ENCODE data around the gene VPS54.
"Not testable (repeated sequence)": the region's sequence is repeated elsewhere in the genome, so short reads cannot be mapped to it uniquely, and the experiment has no call there.

The VPS54 gene

DNA sequence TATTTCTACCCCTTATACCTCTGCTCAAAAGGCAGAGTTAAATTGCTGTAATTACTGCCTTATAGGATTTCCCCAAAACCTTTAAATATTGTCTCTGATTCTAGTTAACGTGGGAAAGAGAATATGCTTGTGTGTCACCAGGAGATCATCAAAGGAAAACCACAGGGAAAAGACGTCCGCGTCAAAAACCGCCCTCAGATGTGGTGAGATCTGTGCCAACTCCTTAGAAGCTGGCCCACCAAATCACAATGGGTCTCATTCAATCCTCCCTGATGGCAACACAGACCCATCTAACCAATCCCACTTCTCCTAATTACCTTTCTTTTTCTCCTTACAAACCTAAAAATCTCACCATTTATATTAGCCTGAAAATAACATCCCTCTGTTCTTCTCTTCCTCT, 25.4 kb downstream of the VPS54 start:
- no peak for DNase-seq (ENCODE audit: low read depth in 2 of 2)

DNA sequence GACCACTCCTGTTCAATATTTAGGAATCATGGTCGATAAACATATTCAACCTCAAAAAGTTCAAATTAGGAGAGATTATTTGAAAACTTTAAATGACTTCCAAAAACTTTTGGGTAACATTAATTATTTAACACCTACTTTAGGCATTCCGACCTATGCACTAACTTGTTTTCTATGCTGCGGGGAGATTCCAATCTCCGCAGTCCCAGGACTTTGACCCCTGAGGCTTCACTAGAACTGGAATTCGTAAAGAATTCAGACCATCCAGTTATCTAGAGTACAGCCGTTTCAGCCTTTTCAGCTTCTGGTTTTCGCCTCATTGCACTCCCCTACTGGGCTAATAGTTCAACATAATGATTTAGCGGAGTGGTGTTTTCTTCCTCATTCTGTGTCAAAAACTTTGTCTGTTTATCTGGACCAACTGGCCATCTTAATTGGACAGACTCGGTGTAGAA, 26.1 kb downstream of the VPS54 start:
- not testable (repeated sequence) for DNase-seq (ENCODE audit: low read depth in 2 of 2)

DNA sequence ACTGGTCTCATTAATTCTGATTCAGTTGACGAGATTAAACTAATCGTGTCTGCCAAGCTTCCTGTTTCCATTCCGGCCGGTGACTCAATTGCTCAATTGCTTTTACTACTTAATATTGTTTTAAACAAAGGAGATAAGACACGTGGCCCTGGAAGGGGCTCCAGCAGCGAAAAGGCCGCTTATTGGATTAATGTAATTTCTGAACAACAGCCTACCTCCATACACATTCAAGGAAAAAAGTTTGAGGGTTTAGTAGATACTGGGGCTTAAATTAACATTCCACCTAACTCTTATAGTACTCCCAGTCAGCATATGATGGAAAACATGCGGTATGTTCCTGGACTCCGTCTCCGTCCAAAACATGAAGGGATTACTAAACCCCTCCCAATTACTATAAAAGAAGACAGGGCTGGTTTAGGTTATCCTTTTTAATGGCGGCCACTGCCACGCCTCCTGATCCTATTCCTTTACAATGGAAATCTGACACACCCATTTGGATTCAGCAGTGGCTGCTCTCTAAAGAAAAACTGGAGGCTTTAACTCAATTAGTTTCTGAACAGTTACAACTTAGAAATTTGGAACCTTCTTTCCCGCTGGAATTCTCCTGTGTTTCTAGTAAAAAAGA, 27.1 kb downstream of the VPS54 start:
- DNase-seq (ENCODE audit: low read depth in 2 of 2) = no peak

DNA sequence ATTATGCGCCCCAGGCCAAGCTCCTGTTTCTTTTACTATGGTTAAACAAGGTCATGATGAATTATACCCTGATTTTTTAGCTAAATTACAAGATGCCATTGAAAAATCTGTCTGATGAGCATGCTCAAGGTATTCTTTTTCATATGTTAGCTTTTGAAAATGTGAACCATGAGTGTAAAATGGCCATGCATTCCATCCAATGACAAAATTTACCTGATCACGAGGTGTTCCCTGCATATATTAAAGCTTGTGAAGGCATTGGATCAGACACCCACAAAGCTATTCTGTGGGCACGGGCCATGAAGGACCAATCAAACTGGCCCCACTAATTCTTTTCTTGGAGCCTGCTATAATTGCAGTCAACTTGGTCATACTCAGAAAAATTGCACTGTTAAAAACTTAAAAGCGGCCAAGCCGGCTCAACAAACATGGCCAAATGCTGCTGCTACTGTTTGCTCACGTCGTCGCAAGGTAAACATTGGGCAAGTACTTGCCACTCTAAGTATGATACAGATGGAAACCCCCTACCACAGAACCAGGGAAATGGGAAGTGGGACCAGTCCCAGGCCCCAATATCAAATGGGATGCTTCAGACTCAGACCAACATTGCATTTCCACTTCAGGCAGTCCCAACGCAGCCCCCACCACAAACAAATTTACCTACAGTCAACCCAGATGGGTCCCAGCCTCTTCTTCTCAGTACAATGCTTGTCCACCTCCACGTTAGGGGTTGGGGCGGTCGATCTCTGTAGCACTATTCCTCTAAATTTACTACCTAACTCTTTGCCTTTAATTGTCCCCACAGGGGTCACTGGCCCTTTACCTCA, 27.8 kb downstream of the VPS54 start:
- not testable (repeated sequence) for DNase-seq (ENCODE audit: low read depth in 2 of 2)

DNA sequence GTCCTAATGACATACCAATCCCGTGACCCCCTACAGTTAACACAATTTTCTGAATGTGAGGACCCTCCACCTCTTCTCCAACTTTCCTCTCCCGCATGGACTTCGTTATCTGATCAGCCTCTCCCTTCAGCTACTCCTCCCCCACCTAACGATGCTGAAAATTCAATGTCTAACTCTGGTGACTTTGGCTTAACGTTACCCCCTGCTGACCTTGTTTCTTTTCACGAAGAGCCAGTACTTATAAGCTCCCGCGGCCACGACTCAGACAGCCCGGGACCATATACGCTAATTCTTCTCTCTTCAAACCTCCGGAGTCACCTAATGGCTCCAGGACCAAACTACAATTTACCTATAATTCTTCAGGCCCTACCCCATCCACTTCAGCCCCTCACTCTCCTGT, 29.2 kb downstream of the VPS54 start:
- DNase-seq (ENCODE audit: low read depth in 2 of 2) = no peak

DNA sequence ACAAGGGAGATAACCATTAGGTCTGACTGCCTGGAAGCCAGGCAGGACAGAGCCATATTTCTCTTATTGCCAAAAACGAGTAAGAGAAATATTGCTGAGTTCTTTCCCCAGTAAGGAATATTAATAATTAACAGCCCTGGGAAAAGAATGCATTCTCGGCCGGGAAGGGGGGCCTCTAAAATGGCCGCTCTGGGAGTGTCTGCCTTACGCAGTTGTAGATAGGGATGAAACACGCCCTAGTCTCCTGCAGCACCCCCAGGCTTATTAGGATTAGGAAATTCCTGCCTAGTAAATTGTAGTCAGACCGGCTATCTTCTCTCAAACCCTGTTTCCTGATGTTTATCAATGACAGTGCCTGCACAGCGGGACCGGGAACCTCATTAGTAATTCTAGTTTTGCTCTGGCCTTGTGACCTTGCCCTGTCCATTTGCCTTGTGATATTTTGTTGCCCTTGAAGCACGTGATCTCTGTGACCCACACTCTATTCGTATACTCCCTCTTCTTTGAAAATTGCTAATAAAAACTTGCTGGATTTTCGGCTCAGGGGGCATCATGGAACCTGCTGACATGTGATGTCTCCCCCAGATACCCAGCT, 30.3 kb downstream of the VPS54 start:
- DNase-seq (ENCODE audit: low read depth in 2 of 2) = not testable (repeated sequence)

DNA sequence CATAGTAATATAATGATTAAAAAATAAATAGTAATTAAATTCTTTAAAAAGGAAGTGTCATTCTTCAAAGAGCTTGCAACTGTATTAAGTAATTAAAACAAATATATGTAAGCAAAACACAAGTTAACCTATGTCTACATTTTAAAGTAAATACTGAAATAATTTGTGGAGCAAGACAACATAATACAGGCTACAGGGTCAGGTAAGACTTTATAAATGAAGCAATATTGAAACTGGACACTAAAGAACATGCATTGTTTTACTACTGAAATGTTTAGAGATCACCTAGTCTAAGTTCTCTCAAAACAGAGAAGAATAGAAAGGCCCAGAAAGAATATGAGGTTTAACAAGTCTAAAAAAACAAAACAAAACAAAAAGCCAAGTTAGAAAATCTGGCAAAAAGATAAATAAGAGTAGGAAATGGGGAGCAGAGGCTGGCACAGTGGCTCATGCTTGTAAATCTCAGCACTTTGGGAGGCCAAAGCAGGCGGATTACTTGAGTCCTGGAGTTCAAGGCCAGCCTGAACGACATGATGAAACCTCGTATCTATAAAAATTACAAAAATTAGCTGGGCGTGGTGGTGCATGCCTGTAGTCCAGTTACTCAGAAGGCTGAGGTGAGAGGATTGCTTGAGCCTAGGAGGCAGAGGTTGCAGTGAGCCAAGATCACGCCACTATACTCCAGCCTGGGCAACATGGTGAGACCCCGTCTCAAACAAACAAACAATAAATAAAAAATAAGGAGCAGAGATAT, 34.4 kb downstream of the VPS54 start:
- no peak for DNase-seq (ENCODE audit: low read depth in 2 of 2)

DNA sequence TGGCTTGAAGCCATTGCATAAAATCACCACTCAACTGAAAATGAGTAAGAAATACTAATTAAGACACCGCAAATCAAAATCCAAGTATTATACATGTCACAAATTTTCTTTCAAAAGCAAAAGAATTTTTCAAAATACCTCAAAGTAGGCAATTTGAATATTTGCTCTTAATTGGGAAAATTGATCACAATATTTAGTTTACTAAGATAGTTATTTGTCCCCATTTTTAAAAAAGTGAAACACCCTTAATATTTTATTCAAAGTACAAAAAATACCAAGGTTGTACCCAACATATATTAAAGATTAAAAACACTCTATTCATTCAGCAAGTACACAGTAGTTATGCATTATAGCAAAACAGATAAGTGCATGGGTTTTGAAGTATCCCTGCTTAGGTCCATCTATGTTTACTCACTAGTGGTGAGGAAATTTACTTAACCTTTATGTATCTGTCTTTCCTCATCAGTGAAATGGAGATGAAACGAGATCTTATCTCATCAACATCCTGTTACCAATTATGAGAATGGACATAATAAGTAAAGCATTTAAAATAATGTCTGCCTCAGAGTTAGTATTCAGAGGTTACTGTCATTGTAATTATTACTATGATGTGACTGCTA, 35.1 kb downstream of the VPS54 start:
- no peak for DNase-seq (ENCODE audit: low read depth in 2 of 2)

DNA sequence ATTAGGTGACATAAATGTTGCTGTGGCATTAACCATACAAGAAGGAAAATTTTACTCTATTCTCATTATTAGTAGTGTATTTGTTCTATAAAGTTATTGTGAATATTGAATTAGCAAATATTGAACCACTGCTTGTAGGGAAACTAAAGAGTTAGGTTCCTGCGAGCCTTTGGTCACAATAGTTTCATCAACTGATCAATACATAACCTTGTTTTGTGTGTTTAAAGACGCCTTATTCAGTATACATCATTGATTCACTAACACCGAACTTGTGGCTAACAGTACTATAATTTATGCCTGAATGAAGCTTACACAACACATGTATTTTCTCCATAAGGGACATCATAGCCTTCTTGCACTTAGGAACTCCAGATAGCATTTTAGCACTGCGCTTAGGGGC, 36.9 kb downstream of the VPS54 start:
- no peak for DNase-seq (ENCODE audit: low read depth in 2 of 2)

DNA sequence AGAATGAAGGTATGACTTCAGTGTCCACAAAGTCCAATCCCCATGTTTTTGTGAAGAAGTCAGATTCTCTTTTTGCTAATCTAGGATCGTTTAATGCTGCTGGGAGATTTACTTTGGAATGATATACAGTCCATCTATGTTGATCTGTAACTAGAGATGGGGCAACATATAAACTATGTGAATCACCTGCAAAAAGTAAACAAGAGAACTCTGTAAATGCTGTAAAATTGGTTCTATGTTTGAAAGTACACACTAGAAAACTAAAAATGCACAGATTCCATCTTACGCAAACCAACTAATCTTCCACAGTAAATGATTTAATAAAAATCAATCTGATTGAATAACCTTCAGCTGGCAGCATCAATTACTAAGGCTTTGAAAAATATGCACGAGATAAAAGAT, 37.5 kb downstream of the VPS54 start:
- DNase-seq (ENCODE audit: low read depth in 2 of 2) = no peak

DNA sequence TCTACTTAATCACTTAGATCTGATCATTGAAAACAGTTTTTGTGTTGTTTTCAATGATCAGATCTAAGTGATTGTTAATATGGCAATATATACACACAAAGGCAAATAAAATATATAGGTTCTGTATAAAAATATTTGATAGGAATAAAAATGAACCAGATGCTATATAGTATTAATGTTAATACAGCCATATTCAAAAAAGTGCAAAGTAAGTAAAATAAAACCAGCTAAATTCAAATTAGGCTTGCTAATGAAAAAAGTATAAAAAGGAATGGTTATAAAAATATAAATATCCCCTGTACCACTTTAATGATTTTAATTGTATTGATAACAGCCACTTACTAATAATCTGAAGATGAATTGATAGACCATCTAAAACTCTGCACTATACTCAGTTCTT, 38.4 kb downstream of the VPS54 start:
- no peak for DNase-seq (ENCODE audit: low read depth in 2 of 2)

DNA sequence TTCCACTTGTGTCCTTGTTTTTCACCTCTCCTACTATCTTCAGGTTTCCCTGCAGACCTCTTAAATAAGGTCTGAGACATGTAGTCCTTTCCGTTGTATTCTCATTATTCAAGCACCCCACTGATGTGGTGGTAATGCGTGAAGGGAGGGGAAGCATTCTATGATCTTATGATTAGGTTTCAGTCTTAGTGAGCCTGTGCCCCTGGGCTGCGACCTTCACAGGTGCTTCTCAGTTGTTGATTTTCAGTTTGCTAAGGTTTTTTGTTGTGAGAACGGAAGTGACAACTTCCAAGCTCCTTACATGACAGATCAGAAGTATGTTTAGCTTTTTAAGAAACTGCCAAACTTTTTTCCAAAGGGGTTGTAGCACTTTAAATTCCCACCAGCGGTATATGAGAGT, 41.3 kb downstream of the VPS54 start:
- DNase-seq (ENCODE audit: low read depth in 2 of 2) = no peak

DNA sequence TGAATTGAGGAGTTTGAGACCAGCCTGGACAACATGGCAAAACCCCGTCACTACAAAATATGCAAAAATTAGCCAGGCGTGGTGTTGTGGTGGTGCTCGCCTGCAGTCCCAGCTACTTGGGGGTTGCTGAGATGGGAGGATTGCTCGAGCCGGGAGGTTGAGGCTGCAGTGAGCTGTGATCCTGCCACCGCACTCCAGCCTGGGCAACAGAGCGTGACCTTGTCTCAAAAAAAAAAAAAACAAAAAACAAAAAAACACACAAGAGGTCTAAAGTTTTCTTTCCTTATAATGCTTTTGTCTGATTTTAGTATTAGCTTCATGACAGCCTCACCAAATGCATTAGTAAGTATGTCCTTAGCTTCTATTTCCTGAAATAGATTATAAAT, 43.1 kb downstream of the VPS54 start:
- no peak for DNase-seq (ENCODE audit: low read depth in 2 of 2)

DNA sequence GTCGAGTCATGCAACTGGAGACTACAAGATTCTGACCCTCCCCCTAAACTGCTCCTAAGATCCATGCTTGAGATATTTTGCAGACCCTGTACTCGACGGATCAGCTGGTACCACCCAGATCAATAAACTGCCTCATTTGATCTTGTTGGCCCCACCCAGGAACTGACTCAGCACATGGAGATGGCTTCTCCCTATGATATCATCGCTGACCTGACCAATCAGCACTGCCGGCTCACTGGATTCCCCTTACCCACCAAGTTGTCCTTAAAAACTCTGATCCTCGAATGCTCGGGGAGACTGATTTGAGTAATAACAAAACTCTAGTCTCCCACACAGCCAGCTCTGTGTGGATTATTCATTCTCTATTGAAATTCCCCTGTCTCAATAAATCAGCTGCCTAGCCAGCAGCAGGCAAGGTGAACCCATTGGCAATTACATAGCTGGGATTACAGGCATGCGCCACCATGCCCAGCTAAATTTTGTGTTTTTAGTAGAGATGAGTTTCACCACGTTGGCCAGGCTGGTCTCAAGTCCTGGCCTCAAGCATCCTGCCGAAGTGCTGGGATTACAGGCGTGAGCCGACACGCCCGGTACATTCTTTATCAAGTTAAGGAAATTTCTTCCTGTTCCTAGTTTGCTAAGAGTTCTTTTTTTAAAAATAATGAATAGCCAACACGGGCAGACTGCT, 43.6 kb downstream of the VPS54 start:
- no peak for DNase-seq (ENCODE audit: low read depth in 2 of 2)

DNA sequence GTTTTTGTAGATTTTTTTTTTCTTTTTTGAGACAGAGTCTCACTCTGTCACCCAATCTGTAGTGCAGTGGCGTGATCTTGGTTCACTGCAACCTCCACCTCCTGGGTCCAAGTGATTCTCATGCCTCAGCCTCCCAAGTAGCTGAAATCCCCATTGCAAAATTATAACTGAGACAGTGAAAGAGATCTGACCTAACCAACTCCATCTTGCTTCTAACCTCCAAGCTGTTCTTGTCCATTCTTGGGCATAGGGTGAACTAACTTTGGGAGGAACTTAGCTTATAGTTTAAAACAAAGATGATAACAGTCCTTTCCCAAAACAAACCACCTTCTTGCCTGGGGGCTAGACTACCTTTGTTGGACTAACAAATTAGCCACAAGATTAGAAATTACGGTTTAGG, 44.2 kb downstream of the VPS54 start:
- DNase-seq (ENCODE audit: low read depth in 2 of 2) = not testable (repeated sequence)

DNA sequence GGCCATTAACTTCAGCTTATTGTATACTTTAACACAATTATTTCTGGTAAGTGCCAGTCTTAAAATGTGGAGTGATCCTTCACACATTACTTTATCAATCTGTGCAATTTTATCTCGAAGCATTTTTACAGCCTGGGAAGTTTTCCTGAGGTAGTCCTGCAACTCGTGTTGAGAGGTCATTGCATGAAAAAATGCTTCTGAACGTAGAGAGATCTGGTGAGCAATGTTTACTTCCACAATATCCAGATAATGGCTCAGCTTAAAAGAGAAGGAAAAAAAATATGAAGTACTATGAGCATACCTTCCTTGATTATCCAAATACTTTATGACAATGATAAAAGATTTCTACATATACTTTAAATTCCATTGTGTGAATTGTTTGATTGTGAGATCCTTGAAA, 57.0 kb downstream of the VPS54 start:
- DNase-seq (ENCODE audit: low read depth in 2 of 2) = no peak

DNA sequence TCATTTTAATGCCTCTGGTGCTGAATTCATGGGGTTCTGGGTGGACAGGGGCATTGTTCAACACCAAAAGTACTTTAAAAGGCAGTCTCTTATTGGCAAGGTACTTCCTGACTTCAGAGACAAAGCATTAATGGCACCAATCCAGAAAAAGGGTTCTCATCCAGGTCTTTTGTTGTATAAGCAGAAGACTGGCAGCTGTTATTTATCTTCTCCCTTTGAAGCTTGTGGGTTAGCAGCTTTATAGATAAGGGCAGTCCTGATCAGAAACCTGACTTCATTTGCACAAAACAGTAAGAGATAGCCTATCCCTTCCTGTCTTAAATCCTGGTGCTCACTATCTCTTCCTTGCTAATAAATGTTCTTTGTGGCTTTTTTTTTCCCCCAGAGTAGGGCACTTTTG, 68.8 kb downstream of the VPS54 start:
- no peak for DNase-seq (ENCODE audit: low read depth in 2 of 2)

DNA sequence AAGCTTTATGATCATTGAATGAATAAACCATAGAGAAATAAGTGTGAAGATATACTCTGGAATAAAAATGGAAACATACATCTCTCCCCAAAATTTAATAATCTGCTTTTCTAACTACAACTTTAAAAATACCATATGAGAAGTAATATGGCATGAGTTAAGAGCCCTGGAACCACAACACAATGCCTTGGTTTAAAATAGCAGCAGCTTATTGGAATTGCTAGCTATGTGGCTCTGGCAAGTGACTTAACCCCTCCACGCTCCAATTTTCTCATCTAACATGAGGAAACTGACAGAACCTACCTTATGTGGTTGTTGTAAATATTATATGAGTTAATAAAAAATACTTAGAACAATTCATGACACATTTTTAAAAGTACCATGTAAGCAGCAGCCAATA, 76.4 kb downstream of the VPS54 start:
- no peak for DNase-seq (ENCODE audit: low read depth in 2 of 2)

DNA sequence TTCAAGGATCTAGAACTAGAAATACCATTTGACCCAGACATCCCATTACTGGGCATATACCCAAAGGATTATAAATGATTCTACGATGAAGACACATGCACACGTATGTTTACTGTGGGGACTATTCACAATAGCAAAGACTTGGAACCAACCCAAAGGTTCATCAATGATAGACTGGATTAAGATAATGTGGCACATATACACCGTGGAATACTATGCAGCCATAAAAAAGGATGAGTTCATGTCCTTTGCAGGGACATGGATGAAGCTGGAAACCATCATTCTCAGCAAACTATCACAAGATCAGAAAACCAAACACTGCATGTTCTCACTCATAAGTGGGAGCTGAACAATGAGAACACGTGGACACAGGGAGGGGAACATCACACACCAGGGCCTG, 87.1 kb downstream of the VPS54 start:
- not testable (repeated sequence) for DNase-seq (ENCODE audit: low read depth in 2 of 2)

DNA sequence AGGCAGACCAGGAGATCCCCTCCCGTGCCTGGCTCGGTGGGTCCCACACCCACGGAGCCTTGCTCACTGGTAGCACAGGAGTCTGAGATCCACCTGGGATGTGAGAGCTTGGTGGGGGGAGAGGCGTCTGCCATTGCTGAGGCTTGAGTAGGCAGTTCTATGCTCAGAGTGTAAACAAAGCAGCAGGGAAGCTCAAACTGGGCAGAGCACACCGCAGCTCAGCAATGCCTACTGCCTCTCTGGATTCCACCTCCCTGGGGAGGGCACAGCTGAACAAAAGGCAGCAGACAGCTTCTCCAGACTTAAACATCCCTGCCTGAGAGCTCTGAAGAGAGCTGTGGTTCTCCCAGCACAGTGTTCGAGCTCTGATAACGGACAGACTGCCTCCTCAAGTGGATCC, 92.4 kb downstream of the VPS54 start:
- no peak for DNase-seq (ENCODE audit: low read depth in 2 of 2)

DNA sequence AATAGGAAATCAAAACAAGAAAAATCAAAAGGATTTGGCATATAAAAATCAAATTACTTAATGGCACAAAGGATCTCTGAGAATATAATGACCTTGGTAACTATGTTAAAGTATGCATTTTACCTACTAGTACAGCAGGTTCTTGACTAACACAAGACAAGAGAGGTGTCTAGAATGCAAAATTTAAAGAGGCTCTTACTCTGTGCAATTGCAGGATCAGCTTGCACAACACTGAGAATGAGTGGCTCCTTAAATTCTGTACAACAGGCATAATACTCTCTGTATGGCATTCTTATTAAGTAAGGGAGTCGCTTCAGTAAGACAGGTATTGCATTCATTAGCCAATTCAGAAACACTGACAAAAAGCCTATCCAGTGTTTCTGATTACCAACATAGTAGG, 104.9 kb downstream of the VPS54 start:
- DNase-seq (ENCODE audit: low read depth in 2 of 2) = no peak
